Spleen (tissue), 11 donors: ENCODE data around the gene LTF. TPM values are rescaled to one million over a fixed set of nuclear protein-coding genes. Genes with fewer than 3 reads are reported as not detected.
"Not testable (repeated sequence)": the region's sequence is repeated elsewhere in the genome, so short reads cannot be mapped to it uniquely, and the experiment has no call there.

Experiments
- DNase-seq: peaks from one replicate; pipeline ENCODE4 v3.0.0-alpha.2; 2020
- H3K27ac ChIP-seq, 8 donors: fragments of 200-600 bp; sonication (generic) in 7 of 8; 1 replicate in 4 of 8; 2 replicates in 4 of 8; pipeline versions ENCODE4 v1.5.0 to v1.8.0; 2016 to 2021; ENCODE audit warnings: inconsistent platforms in 4 of 8, mild to moderate bottlenecking in 4 of 8, moderate library complexity in 1 of 8
- H3K27me3 ChIP-seq, 7 donors: fragments of 200-600 bp; sonication (generic) in 6 of 7; replicated peaks in 1 of 7; 1 replicate in 4 of 7; 2 replicates in 3 of 7; pipeline versions ENCODE4 v1.5.0 to v1.8.0; 2016 to 2021; ENCODE audit warnings: inconsistent platforms in 3 of 7, mild to moderate bottlenecking in 1 of 7
- H3K36me3 ChIP-seq, 6 donors: fragments of 200-600 bp; sonication (generic) in 5 of 6; 1 replicate in 4 of 6; 2 replicates in 2 of 6; pipeline versions ENCODE4 v1.5.0 to v1.8.0; 2016 to 2021; ENCODE audit warnings: inconsistent platforms in 2 of 6
- H3K4me1 ChIP-seq, 6 donors: fragments of 200-600 bp; sonication (generic) in 5 of 6; 1 replicate in 3 of 6; 2 replicates in 3 of 6; pipeline versions ENCODE4 v1.5.0 to v1.8.0; 2016 to 2021; ENCODE audit warnings: inconsistent platforms in 3 of 6
- H3K4me3 ChIP-seq, 8 donors: fragments of 200-600 bp; sonication (generic) in 7 of 8; 1 replicate in 4 of 8; 2 replicates in 4 of 8; pipeline versions ENCODE4 v1.5.0 to v1.8.0; 2016 to 2021; ENCODE audit warnings: inconsistent platforms in 4 of 8, mild to moderate bottlenecking in 4 of 8, moderate library complexity in 2 of 8
- H3K9me3 ChIP-seq, 8 donors: fragments of 200-600 bp; sonication (generic) in 7 of 8; 1 replicate in 4 of 8; 2 replicates in 4 of 8; pipeline versions ENCODE4 v1.5.0 to v1.8.0; 2016 to 2021; ENCODE audit warnings: inconsistent platforms in 4 of 8
- CTCF ChIP-seq, 11 experiments: fragments of 200-600 bp in 7 of 11; fragments of 450-650 bp in 4 of 11; sonication (generic) in 4 of 11; IDR thresholded peaks in 8 of 11; conservative IDR thresholded peaks in 3 of 11; 1 replicate in 7 of 11; 2 replicates in 4 of 11; pipeline versions ENCODE4 v1.4.0 to v1.8.0; 2016 to 2021; ENCODE audit warnings: antibody characterized with exemption in 11 of 11, inconsistent platforms in 4 of 11, mild to moderate bottlenecking in 1 of 11
- POLR2A ChIP-seq, 3 donors: fragments of 450-650 bp; IDR thresholded peaks; one replicate each; pipeline ENCODE4 v1.5.1; 2017; ENCODE audit warnings: antibody characterized with exemption in 3 of 3, mild to moderate bottlenecking in 1 of 3
- POLR2AphosphoS5 ChIP-seq, 3 donors: sonication (generic); formaldehyde crosslinking; IDR thresholded peaks; one replicate each; pipeline ENCODE4 v1.5.1; 2017; ENCODE audit warnings: antibody characterized with exemption in 3 of 3
- WGBS, 5 donors: extraction: QIAGEN DNeasy Blood & Tissue Kit in 3 of 5; methylation state at CpG; one replicate each; pipeline versions ENCODE4 v1.1.5 to v1.1.7; 2013 to 2018; 5-methylcytosine and 5-hydroxymethylcytosine counted together
- intact Hi-C: fragments of 100-400 bp; cut with DNase I; formaldehyde crosslinking; loops from one replicate; pipeline ENCODE4 v1.15.0; 2023; ENCODE audit warnings: low total_unique reads
- polyA plus RNA-seq, 3 donors: library from polyadenylated mRNA; stranded (reverse); fragments of 200-250 nt; gene quantifications; one replicate each; pipeline ENCODE4 v1.2.1, GENCODE V29; 2013
- total RNA-seq, 7 donors: library from RNA; depleted of rRNA in 3 of 7; stranded (reverse); fragments of >200 nt in 3 of 7; fragmentation: NEBNext Ultra II Directional in 4 of 7; extraction: Animal tissue kit (Norgen Biotek cat#: 25700) in 4 of 7; gene quantifications; one replicate each; pipeline versions ENCODE4 v1.1.0 to v1.2.1, GENCODE V29; 2016 to 2021
- donor health status: healthy with polysubstance abuse.
- donor health status: DM: no; HTN: no; CAD: no; lungs with moderate emphysema.
- donor health status: DM: no; HTN: no; CAD: no.
- donor health status: Bipolar disorder and iron deficiency.
- donor health status: healthy.
- donor health status: DM: no; HTN: no; CAD: no.
- donor health status: DM: yes; HTN: yes; CAD: no.

LTF gene
- total and polyA plus RNA-seq, 10 donors: 15.2 to 598 (median 56.0) TPM

GRCh38 chr3:46393011-46393410 is 71.7 kb downstream of the LTF start:
- H3K36me3 ChIP-seq: no peaks in the 10 kb centered on the region
- TF ChIP-seq POLR2A (IDR thresholded peaks at IDR 0.05) (no peak), POLR2AphosphoS5 (IDR thresholded peaks at IDR 0.05) (no peak), CTCF (IDR thresholded peaks at IDR 0.05 in 8 of 11, conservative IDR thresholded peaks at IDR 0.05 in 3 of 11) (no peak)
- H3K4me1 ChIP-seq: peaks cover 0 to 47% (median 25%) of the 10 kb centered on the region in 6 donors
- no peaks in the 10 kb centered on the region for H3K27me3 ChIP-seq
- no peak overlapping the region for H3K27ac ChIP-seq
- intact Hi-C loops: no loop called here
- no peak overlapping the region for H3K4me3 ChIP-seq
- H3K9me3 ChIP-seq: peaks cover 0 to 4% (median 0%) of the 10 kb centered on the region in 8 donors
- no peak for DNase-seq
- 72 to 94% (median 86%) methylated on average over 2 of the region's 2 CpGs for WGBS, 5 donors

DNA sequence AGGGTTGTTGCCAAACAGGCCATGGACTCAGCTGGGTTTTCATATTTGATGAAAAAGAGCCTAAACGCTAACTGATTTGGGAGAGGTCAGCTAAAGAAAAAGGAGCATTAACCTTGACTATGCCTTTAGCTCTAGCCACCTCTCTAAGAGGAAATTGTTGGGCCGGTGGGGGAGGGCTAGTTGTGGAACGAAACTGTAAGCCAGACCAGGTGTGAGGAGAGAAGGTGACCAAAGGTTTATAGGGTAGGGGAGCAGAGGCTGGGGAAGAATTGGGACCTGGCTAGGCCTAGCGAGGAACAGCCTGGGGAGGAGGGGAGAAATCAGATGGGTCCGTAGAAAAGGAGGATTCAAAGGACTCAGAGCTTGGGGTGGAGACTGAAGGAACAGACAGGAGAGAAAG is 73.2 kb downstream of the LTF start:
- H3K27ac ChIP-seq, DNase-seq, H3K27me3 ChIP-seq, H3K36me3 ChIP-seq, intact Hi-C loops, H3K4me3 ChIP-seq, H3K9me3 ChIP-seq: not testable (repeated sequence)
- peaks cover 0 to 35% (median 23%) of the 10 kb centered on the region in 6 donors for H3K4me1 ChIP-seq
- 89 to 92% (median 91%) methylated on average over 5 of the region's 5 CpGs for WGBS, 5 donors

GRCh38 chr3:46389306-46389705 is 75.4 kb downstream of the LTF start:
- Histone ChIP-seq H3K36me3 (no peaks in the 10 kb centered on the region), H3K27me3 (no peaks in the 10 kb centered on the region), H3K27ac (no peak overlapping the region), H3K4me3 (no peak overlapping the region), H3K4me1 (peaks cover 0 to 30% (median 20%) of the 10 kb centered on the region in 6 donors), H3K9me3 (peaks cover 0 to 8% (median 0%) of the 10 kb centered on the region in 8 donors)
- WGBS, 5 donors: 81 to 95% (median 86%) methylated on average over 6 of the region's 6 CpGs
- TF ChIP-seq POLR2A (IDR thresholded peaks at IDR 0.05): no peak
- no peak for TF ChIP-seq POLR2AphosphoS5 (IDR thresholded peaks at IDR 0.05)
- TF ChIP-seq CTCF (IDR thresholded peaks at IDR 0.05 in 8 of 11, conservative IDR thresholded peaks at IDR 0.05 in 3 of 11): no peak
- DNase-seq: no peak
- intact Hi-C loops: no loop called here

DNA sequence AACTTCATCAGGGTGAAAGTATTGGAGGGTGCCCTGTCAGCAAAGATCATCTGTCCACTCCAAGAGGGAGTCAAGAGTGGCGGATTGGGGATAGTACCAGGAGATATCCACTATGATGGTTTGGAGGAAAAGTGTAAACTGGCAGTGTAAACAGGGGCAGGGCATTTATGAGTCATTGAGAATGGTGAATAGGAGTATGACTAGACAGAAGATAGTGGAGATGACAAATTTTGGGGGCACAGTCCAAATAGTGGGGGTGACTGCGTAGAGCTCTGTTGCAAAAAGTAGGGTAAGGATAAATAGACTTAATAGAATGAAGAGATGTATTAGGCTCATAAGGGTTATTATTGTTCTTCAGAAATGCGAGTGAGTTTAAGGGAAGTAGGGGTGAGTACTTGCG is 75.9 kb downstream of the LTF start:
- H3K9me3 ChIP-seq, H3K27ac ChIP-seq, intact Hi-C loops, H3K27me3 ChIP-seq, DNase-seq, H3K36me3 ChIP-seq, H3K4me3 ChIP-seq: not testable (repeated sequence)
- peaks cover under 1 to 30% (median 22%) of the 10 kb centered on the region in 6 donors for H3K4me1 ChIP-seq
- WGBS, 5 donors: 89 to 95% (median 92%) methylated on average over 4 of the region's 4 CpGs

DNA sequence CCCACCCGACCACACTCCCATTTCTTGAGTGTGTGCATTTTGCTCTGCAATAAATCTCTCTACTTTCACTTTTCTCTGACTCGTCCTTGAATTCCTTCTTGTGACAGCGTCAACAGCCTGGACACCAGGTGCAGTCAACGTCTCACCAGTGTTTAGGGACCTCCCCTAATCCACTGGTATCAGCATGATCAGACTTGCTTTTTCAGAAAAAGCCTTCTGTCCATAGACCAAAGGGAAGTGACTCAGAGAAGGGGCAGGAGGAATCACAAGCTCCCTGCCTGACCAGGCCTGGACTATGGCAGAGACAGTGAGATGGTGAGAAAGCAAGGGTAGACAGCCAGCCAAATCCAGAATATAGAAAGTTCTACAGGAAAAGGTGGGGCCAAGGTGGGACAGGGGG is 78.5 kb downstream of the LTF start:
- Histone ChIP-seq H3K4me1 (peaks cover 4 to 39% (median 32%) of the 10 kb centered on the region in 6 donors), H3K9me3 (peaks cover 0 to 8% (median 0%) of the 10 kb centered on the region in 8 donors), H3K4me3 (no peak overlapping the region), H3K36me3 (no peaks in the 10 kb centered on the region), H3K27me3 (no peaks in the 10 kb centered on the region), H3K27ac (no peak overlapping the region)
- WGBS, 5 donors: 21 to 25% (median 22%) methylated on average over 4 of the region's 4 CpGs
- intact Hi-C loops: no loop called here
- no peak for DNase-seq
- no peak for TF ChIP-seq POLR2AphosphoS5 (IDR thresholded peaks at IDR 0.05)
- no peak for TF ChIP-seq POLR2A (IDR thresholded peaks at IDR 0.05)
- TF ChIP-seq CTCF (IDR thresholded peaks at IDR 0.05 in 8 of 11, conservative IDR thresholded peaks at IDR 0.05 in 3 of 11): no peak

Other genes starting within 250 kb of the LTF start
- gene CCR3, start 222.4 kb downstream of the LTF start, total RNA-seq: 1 to 10 TPM in 3 of 7 donors, under 1 TPM in 4; 0.52 to 1.7 (median 0.60) TPM
- gene CCR3, start 222.4 kb downstream of the LTF start, polyA plus RNA-seq: under 1 TPM; 0.10 to 0.28 (median 0.17) TPM
- 10 to 100 TPM; 14.3 to 54.4 (median 26.7) TPM for gene CCR2, start 110.8 kb downstream of the LTF start, total RNA-seq
- 1 to 10 TPM; 2.0 to 5.8 (median 5.0) TPM for gene CCR2, start 110.8 kb downstream of the LTF start, polyA plus RNA-seq
- gene CCR5, start 94.0 kb downstream of the LTF start, total RNA-seq: 10 to 100 TPM in 3 of 7 donors, 1 to 10 TPM in 4; 5.0 to 15.5 (median 9.5) TPM
- 1 to 10 TPM; 2.0 to 5.8 (median 2.4) TPM for gene CCR5, start 94.0 kb downstream of the LTF start, polyA plus RNA-seq
- 10 to 100 TPM in 6 of 7 donors, 1 to 10 TPM in 1; 9.9 to 21.7 (median 15.5) TPM for gene CCRL2, start 57.6 kb downstream of the LTF start, total RNA-seq
- 10 to 100 TPM in 1 of 3 donors, 1 to 10 TPM in 2; 4.8 to 12.0 (median 5.6) TPM for gene CCRL2, start 57.6 kb downstream of the LTF start, polyA plus RNA-seq
- not detected for gene RTP3, start 33.1 kb upstream of the LTF start, total RNA-seq
- not detected for gene RTP3, start 33.1 kb upstream of the LTF start, polyA plus RNA-seq
- gene LRRC2, start 101.4 kb upstream of the LTF start, total RNA-seq: 10 to 100 TPM in 1 of 7 donors, 1 to 10 TPM in 6; 3.4 to 10.9 (median 5.8) TPM
- gene LRRC2, start 101.4 kb upstream of the LTF start, polyA plus RNA-seq: 1 to 10 TPM in 1 of 3 donors, under 1 TPM in 2; 0.59 to 1.8 (median 0.83) TPM
- not detected for gene FAM240A, start 147.6 kb upstream of the LTF start, total RNA-seq
- gene FAM240A, start 147.6 kb upstream of the LTF start, polyA plus RNA-seq: under 1 TPM in 1 of 3 donors, not detected in 2; 0.13 TPM
- gene ALS2CL, start 228.8 kb upstream of the LTF start, total RNA-seq: 10 to 100 TPM; 16.3 to 45.7 (median 29.8) TPM
- 10 to 100 TPM in 2 of 3 donors, 1 to 10 TPM in 1; 7.9 to 61.2 (median 34.9) TPM for gene ALS2CL, start 228.8 kb upstream of the LTF start, polyA plus RNA-seq
- gene TMIE, start 236.5 kb upstream of the LTF start, total RNA-seq: 1 to 10 TPM in 2 of 7 donors, under 1 TPM in 3, not detected in 2; 0.23 to 1.6 (median 0.74) TPM
- gene TMIE, start 236.5 kb upstream of the LTF start, polyA plus RNA-seq: under 1 TPM; 0.48 to 0.77 (median 0.61) TPM